Diencephalon (tissue), 1 donor: Measurements from ENCODE around the gene C16orf96. TPM values are rescaled to one million over a fixed set of nuclear protein-coding genes. Genes with fewer than 3 reads are reported as not detected.

Experiments
- small RNA-seq: library from RNA; depleted of rRNA; stranded (forward); fragments of <200 nt; gene quantifications from one replicate; pipeline ENCODE3, GENCODE V24; 2014
- total RNA-seq: library from RNA; depleted of rRNA; stranded (reverse); fragments of >200 nt; gene quantifications from one replicate; pipeline ENCODE4 v1.2.3, GENCODE V29; 2014

Gene C16orf96
- total RNA-seq = 0.46 TPM

GRCh38 chr16:4556112-4556511 is at the start of gene C16orf96:
Gene C16orf96 (plus strand): TSS chr16:4556340. CDS start chr16:4556490, 150 bp downstream.

GRCh38 chr16:4538350-4539235 is 17.5 kb upstream of the C16orf96 start, which contains the start of gene CDIP1:
Gene CDIP1 (minus strand): TSS chr16:4538773. CDS start chr16:4514130, 24,643 bp downstream.

GRCh38 chr16:4614571-4615383 is 58.6 kb downstream of the C16orf96 start, which contains the start of gene UBALD1:
Gene UBALD1 (minus strand): TSS chr16:4614888. CDS start chr16:4614797, 91 bp downstream.

GRCh38 chr16:4624015-4624826 is 68.1 kb downstream of the C16orf96 start, which contains the start of gene MGRN1:
Gene MGRN1 (plus strand): TSS chr16:4624826. CDS start chr16:4624961, 135 bp downstream.

Small RNAs within 50 kb of the gene (small RNA-seq; reads per million reads assigned to genes)
- gene RN7SL850P = not detected

Other genes with a start within 250 kb of the C16orf96 start
- gene GLIS2, start 240.3 kb upstream of the C16orf96 start, total RNA-seq = 5.8 TPM
- 26.1 TPM for gene PAM16, start 205.0 kb upstream of the C16orf96 start, total RNA-seq
- 3.0 TPM for gene VASN, start 184.5 kb upstream of the C16orf96 start, total RNA-seq
- gene CORO7, start 139.7 kb upstream of the C16orf96 start, total RNA-seq = 29.5 TPM
- gene DNAJA3, start 130.5 kb upstream of the C16orf96 start, total RNA-seq = 33.0 TPM
- gene NMRAL1, start 81.7 kb upstream of the C16orf96 start, total RNA-seq = 49.1 TPM
- 58.8 TPM for gene HMOX2, start 79.9 kb upstream of the C16orf96 start, total RNA-seq
- 18.5 TPM for gene CDIP1, start 17.6 kb upstream of the C16orf96 start, total RNA-seq
- gene UBALD1, start 58.5 kb downstream of the C16orf96 start, total RNA-seq = 2.1 TPM
- 43.8 TPM for gene MGRN1, start 68.5 kb downstream of the C16orf96 start, total RNA-seq
- gene NUDT16L1, start 137.2 kb downstream of the C16orf96 start, total RNA-seq = 47.5 TPM
- 44.3 TPM for gene ANKS3, start 177.9 kb downstream of the C16orf96 start, total RNA-seq
- 2.1 TPM for gene DNAAF8, start 178.2 kb downstream of the C16orf96 start, total RNA-seq
- 8.8 TPM for gene ZNF500, start 210.8 kb downstream of the C16orf96 start, total RNA-seq
- gene SEPTIN12, start 232.0 kb downstream of the C16orf96 start, total RNA-seq = not detected
- gene SMIM22, start 239.0 kb downstream of the C16orf96 start, total RNA-seq = not detected
- gene ROGDI, start 246.3 kb downstream of the C16orf96 start, total RNA-seq = 62.7 TPM